G401 (cell line): ENCODE data around the gene WNT4. TPM values are rescaled to one million over a fixed set of nuclear protein-coding genes. Genes with fewer than 3 reads are reported as not detected.

ENCODE experiments used
- DNase-seq: peaks from one replicate; pipeline ENCODE4 v3.0.0-alpha.2; 2015; ENCODE audit warnings: low spot score
- in situ Hi-C: cut with HindIII; loops from 2 replicates; pipeline ENCODE4 v1.10.0; 2016; ENCODE audit warnings: low sequenced_read_pairs, mixed read lengths
- total RNA-seq: library from RNA; depleted of rRNA; stranded (reverse); fragments of >200 nt; shearing (Covaris generic); gene quantifications from 2 replicates; pipeline ENCODE4 v1.2.3, GENCODE V29; 2014

WNT4 gene
- total RNA-seq, 1 experiment from 2014 or later = 0.27 TPM

GRCh38 chr1:22117851-22118250 lies 25.0 kb downstream of the WNT4 start:
- DNase-seq = no peak
- in situ Hi-C loops = no loop called here

GRCh38 chr1:22117238-22117637 lies 25.7 kb downstream of the WNT4 start:
- in situ Hi-C loops = no loop called here
- DNase-seq = no peak

- in situ Hi-C loops = no loop called here
Measured at GRCh38 chr1:22115286-22115685, 27.6 kb downstream of the WNT4 start.

GRCh38 chr1:22114083-22115012 lies 28.5 kb downstream of the WNT4 start:
- DNase-seq = no peak
- in situ Hi-C loops = no loop called here

More at GRCh38 chr1:22115286-22115685, 27.6 kb downstream of the WNT4 start:
- DNase-seq = no peak

- no peak for DNase-seq
- in situ Hi-C loops = no loop called here
Measured at GRCh38 chr1:22112554-22112953, 30.3 kb downstream of the WNT4 start.

- no peak for DNase-seq
Measured at GRCh38 chr1:22111620-22112019, 31.3 kb downstream of the WNT4 start.

GRCh38 chr1:22111115-22111514 lies 31.8 kb downstream of the WNT4 start:
- in situ Hi-C loops = no loop called here
- no peak for DNase-seq

More at GRCh38 chr1:22111620-22112019, 31.3 kb downstream of the WNT4 start:
- in situ Hi-C loops = no loop called here

- no peak for DNase-seq
- in situ Hi-C loops = no loop called here
Measured at GRCh38 chr1:22110016-22110415, 32.9 kb downstream of the WNT4 start.

GRCh38 chr1:22108339-22109105 lies 34.4 kb downstream of the WNT4 start:
- in situ Hi-C loops = no loop called here
- no peak for DNase-seq

GRCh38 chr1:22107126-22107525 lies 35.8 kb downstream of the WNT4 start:
- no peak for DNase-seq
- in situ Hi-C loops = no loop called here

- in situ Hi-C loops = no loop called here
- peak; percentile 67 for DNase-seq
Measured at GRCh38 chr1:22105611-22106207, 37.2 kb downstream of the WNT4 start.

- in situ Hi-C loops = no loop called here
- no peak for DNase-seq
Measured at GRCh38 chr1:22104865-22105437, 37.9 kb downstream of the WNT4 start.

GRCh38 chr1:22104094-22104493 lies 38.8 kb downstream of the WNT4 start:
- no peak for DNase-seq
- in situ Hi-C loops = no loop called here

- in situ Hi-C loops = no loop called here
- no peak for DNase-seq
Measured at GRCh38 chr1:22102746-22103145, 40.2 kb downstream of the WNT4 start.

- in situ Hi-C loops = no loop called here
- DNase-seq = no peak
Measured at GRCh38 chr1:22101995-22102394, 40.9 kb downstream of the WNT4 start.

GRCh38 chr1:22101199-22101598 lies 41.7 kb downstream of the WNT4 start:
- no peak for DNase-seq
- in situ Hi-C loops = no loop called here

GRCh38 chr1:22100168-22100567 lies 42.7 kb downstream of the WNT4 start:
- no peak for DNase-seq
- in situ Hi-C loops = no loop called here

GRCh38 chr1:22098752-22099151 lies 44.1 kb downstream of the WNT4 start:
- in situ Hi-C loops = no loop called here
- no peak for DNase-seq

- in situ Hi-C loops = no loop called here
- peak; percentile 71 for DNase-seq
Measured at GRCh38 chr1:22096463-22096862, 46.4 kb downstream of the WNT4 start.

GRCh38 chr1:22096036-22096435 lies 46.9 kb downstream of the WNT4 start:
- in situ Hi-C loops = no loop called here
- no peak for DNase-seq
